NCI-H1092 (cell line): ENCODE measurements around the gene NKAIN2.

Experiments used
- DNase-seq: peaks from one replicate; lab custom pipeline; 2025; lab: John Stamatoyannopoulos, UW

NKAIN2 gene

GRCh38 chr6:124033501-124033900, 229.8 kb downstream of the NKAIN2 start:
- no peak for DNase-seq

GRCh38 chr6:124036384-124036783, 232.7 kb downstream of the NKAIN2 start:
- no peak for DNase-seq

- no peak for DNase-seq
These were observed 237.0 kb downstream of the NKAIN2 start for GRCh38 chr6:124040655-124041054.

GRCh38 chr6:124052120-124052519, 248.5 kb downstream of the NKAIN2 start:
- no peak for DNase-seq

GRCh38 chr6:124053315-124053714, 249.7 kb downstream of the NKAIN2 start:
- DNase-seq, result no peak

- no peak for DNase-seq
These were observed 250.4 kb downstream of the NKAIN2 start for GRCh38 chr6:124054034-124054433.

- no peak for DNase-seq
These were observed 251.7 kb downstream of the NKAIN2 start for GRCh38 chr6:124055395-124055794.

GRCh38 chr6:124055963-124056362, 252.3 kb downstream of the NKAIN2 start:
- peak; percentile 60 for DNase-seq

- peak; percentile 86 for DNase-seq
These were observed 253.0 kb downstream of the NKAIN2 start for GRCh38 chr6:124056407-124057334.

- peak; percentile 22 for DNase-seq
These were observed 253.8 kb downstream of the NKAIN2 start for GRCh38 chr6:124057461-124057860.

GRCh38 chr6:124064317-124065113, 260.9 kb downstream of the NKAIN2 start:
- DNase-seq, result no peak

GRCh38 chr6:124066269-124066668, 262.6 kb downstream of the NKAIN2 start:
- DNase-seq, result no peak

GRCh38 chr6:124066946-124067552, 263.4 kb downstream of the NKAIN2 start:
- DNase-seq, result no peak

GRCh38 chr6:124069230-124069950, 265.7 kb downstream of the NKAIN2 start:
- no peak for DNase-seq

- no peak for DNase-seq
These were observed 269.4 kb downstream of the NKAIN2 start for GRCh38 chr6:124073021-124073420.

GRCh38 chr6:124073820-124074587, 270.3 kb downstream of the NKAIN2 start:
- no peak for DNase-seq

GRCh38 chr6:124074606-124075005, 270.9 kb downstream of the NKAIN2 start:
- no peak for DNase-seq

- DNase-seq, result peak; percentile 54
These were observed 272.8 kb downstream of the NKAIN2 start for GRCh38 chr6:124076336-124077048.

- DNase-seq, result no peak
These were observed 274.5 kb downstream of the NKAIN2 start for GRCh38 chr6:124078169-124078568.

GRCh38 chr6:124080483-124080882, 276.8 kb downstream of the NKAIN2 start:
- DNase-seq, result no peak
